WTC11 (cell line): Measurements from ENCODE around the gene ACTL8. TPM values are rescaled to one million over a fixed set of nuclear protein-coding genes. Genes with fewer than 3 reads are reported as not detected.

Experiments used
- ATAC-seq: fragments of 200-7000 bp; cut with Tn5 transposase; 2 replicates; pipeline ENCODE4 v1.10.0; 2021; ENCODE audit warnings: mild to moderate bottlenecking, moderate library complexity
- CTCF ChIA-PET: fragments of 300-600 bp; sonication (Branson Sonifier 250); formaldehyde crosslinking; loops from one replicate; lab custom pipeline; 2021; ENCODE audit warnings: antibody characterized with exemption; lab: Charles Lee
- POLR2A ChIA-PET: fragments of 350-600 bp; sonication (Branson Sonifier 250); formaldehyde crosslinking; loops from one replicate; lab custom pipeline; 2021; ENCODE audit warnings: antibody characterized with exemption; lab: Charles Lee
- DNase-seq: peaks from one replicate; pipeline ENCODE4 v3.0.0; 2021; ENCODE audit warnings: low spot score
- H3K27ac Mint-ChIP-seq: 2 replicates; pipeline ENCODE4 v1.8.0; 2021; ENCODE audit warnings: mixed read lengths
- H3K27me3 Mint-ChIP-seq: 2 replicates; pipeline ENCODE4 v1.8.0; 2021; ENCODE audit warnings: low read depth, mild to moderate bottlenecking, moderate library complexity, mixed read lengths
- H3K36me3 Mint-ChIP-seq: 2 replicates; pipeline ENCODE4 v1.8.0; 2021; ENCODE audit warnings: mixed read lengths
- H3K4me1 Mint-ChIP-seq: 2 replicates; pipeline ENCODE4 v1.8.0; 2022; ENCODE audit warnings: mixed read lengths
- H3K4me3 Mint-ChIP-seq: 2 replicates; pipeline ENCODE4 v1.8.0; 2021; ENCODE audit warnings: mild to moderate bottlenecking, moderate library complexity, mixed read lengths
- H3K9me3 Mint-ChIP-seq: 2 replicates; pipeline ENCODE4 v1.8.0; 2021; ENCODE audit warnings: mixed read lengths
- ARID4B ChIP-seq: sonication (generic); formaldehyde crosslinking; IDR thresholded peaks from 2 replicates; pipeline ENCODE4 v1.8.0; 2023; ENCODE audit warnings: missing genetic modification reagents, mild to moderate bottlenecking, borderline replicate concordance
- ATF1 ChIP-seq: sonication (generic); formaldehyde crosslinking; IDR thresholded peaks from 2 replicates; pipeline ENCODE4 v1.8.1; 2023; ENCODE audit warnings: mild to moderate bottlenecking, moderate library complexity, missing genetic modification reagents
- ATF6 ChIP-seq: sonication (generic); formaldehyde crosslinking; IDR thresholded peaks from 2 replicates; pipeline ENCODE4 v1.8.1; 2023; ENCODE audit warnings: mild to moderate bottlenecking, missing genetic modification reagents
- CREB1 ChIP-seq: sonication (generic); formaldehyde crosslinking; IDR thresholded peaks from 2 replicates; pipeline ENCODE4 v1.8.0; 2023; ENCODE audit warnings: mild to moderate bottlenecking, missing genetic modification reagents
- ELF4 ChIP-seq: sonication (generic); formaldehyde crosslinking; IDR thresholded peaks from 2 replicates; pipeline ENCODE4 v1.8.1; 2022; ENCODE audit warnings: low read depth, mild to moderate bottlenecking, moderate library complexity, missing genetic modification reagents
- ESRRA ChIP-seq: sonication (generic); formaldehyde crosslinking; IDR thresholded peaks from 2 replicates; pipeline ENCODE4 v1.8.1; 2022; ENCODE audit warnings: mild to moderate bottlenecking, missing genetic modification reagents, borderline replicate concordance
- FOXP1 ChIP-seq: sonication (generic); formaldehyde crosslinking; IDR thresholded peaks from 2 replicates; pipeline ENCODE4 v1.8.0; 2022; ENCODE audit warnings: missing genetic modification reagents, mild to moderate bottlenecking, moderate library complexity, borderline replicate concordance
- IRF2 ChIP-seq: sonication (generic); formaldehyde crosslinking; IDR thresholded peaks from 2 replicates; pipeline ENCODE4 v1.8.0; 2022; ENCODE audit warnings: low read depth, missing genetic modification reagents, borderline replicate concordance
- KAT7 ChIP-seq: sonication (generic); formaldehyde crosslinking; IDR thresholded peaks from 2 replicates; pipeline ENCODE4 v1.8.1; 2023; ENCODE audit warnings: missing genetic modification reagents, mild to moderate bottlenecking, borderline replicate concordance
- NFYB ChIP-seq: sonication (generic); formaldehyde crosslinking; conservative IDR thresholded peaks from 2 replicates; pipeline ENCODE4 v1.8.0; 2022; ENCODE audit warnings: low read depth, missing genetic modification reagents
- NR2C2 ChIP-seq: sonication (generic); formaldehyde crosslinking; IDR thresholded peaks from 2 replicates; pipeline ENCODE4 v1.8.0; 2022; ENCODE audit warnings: mild to moderate bottlenecking, missing genetic modification reagents
- RORB ChIP-seq: fragments of 250-450 bp; sonication (Bioruptor Pico); IDR thresholded peaks from 2 replicates; pipeline ENCODE4 v1.9.0; 2021; ENCODE audit warnings: mild to moderate bottlenecking
- ZNF232 ChIP-seq: sonication (generic); formaldehyde crosslinking; IDR thresholded peaks from 2 replicates; pipeline ENCODE4 v1.8.0; 2022; ENCODE audit warnings: mild to moderate bottlenecking, missing genetic modification reagents
- ZNF263 ChIP-seq: sonication (generic); formaldehyde crosslinking; IDR thresholded peaks from 2 replicates; pipeline ENCODE4 v1.8.1; 2022; ENCODE audit warnings: low read depth, mild to moderate bottlenecking, moderate library complexity, missing genetic modification reagents
- ZNF281 ChIP-seq: sonication (generic); formaldehyde crosslinking; IDR thresholded peaks from 2 replicates; pipeline ENCODE4 v1.8.0; 2023; ENCODE audit warnings: mild to moderate bottlenecking, missing genetic modification reagents
- total RNA-seq: library from RNA; stranded (reverse); gene quantifications from 3 replicates; pipeline ENCODE4 v1.2.3, GENCODE V29; 2021
- TF ChIP-seq, protein P1 (sequence below): sonication (generic); formaldehyde crosslinking; IDR thresholded peaks from 2 replicates; pipeline ENCODE4 v1.8.1; 2022; ENCODE audit warnings: mild to moderate bottlenecking, missing genetic modification reagents, moderate library complexity, borderline replicate concordance
- TF ChIP-seq, protein P2 (sequence below): sonication (generic); formaldehyde crosslinking; IDR thresholded peaks from 2 replicates; pipeline ENCODE4 v1.8.0; 2023; ENCODE audit warnings: missing genetic modification reagents
- TF ChIP-seq, protein P3 (sequence below): fragments of 250-450 bp; sonication (Bioruptor Pico); IDR thresholded peaks from 2 replicates; pipeline ENCODE4 v1.9.0; 2021; ENCODE audit warnings: mild to moderate bottlenecking
- TF ChIP-seq, protein P4 (sequence below): sonication (generic); formaldehyde crosslinking; IDR thresholded peaks from 2 replicates; pipeline ENCODE4 v1.8.1; 2022; ENCODE audit warnings: low read depth, missing genetic modification reagents, borderline replicate concordance
- TF ChIP-seq, protein P5 (sequence below): fragments of 250-450 bp; sonication (Bioruptor Pico); IDR thresholded peaks from 2 replicates; pipeline ENCODE4 v2.1.2; 2022; ENCODE audit warnings: mild to moderate bottlenecking, moderate library complexity

ACTL8 gene
- total RNA-seq, 1 experiment from 2014 or later: 1.6 TPM

DNA sequence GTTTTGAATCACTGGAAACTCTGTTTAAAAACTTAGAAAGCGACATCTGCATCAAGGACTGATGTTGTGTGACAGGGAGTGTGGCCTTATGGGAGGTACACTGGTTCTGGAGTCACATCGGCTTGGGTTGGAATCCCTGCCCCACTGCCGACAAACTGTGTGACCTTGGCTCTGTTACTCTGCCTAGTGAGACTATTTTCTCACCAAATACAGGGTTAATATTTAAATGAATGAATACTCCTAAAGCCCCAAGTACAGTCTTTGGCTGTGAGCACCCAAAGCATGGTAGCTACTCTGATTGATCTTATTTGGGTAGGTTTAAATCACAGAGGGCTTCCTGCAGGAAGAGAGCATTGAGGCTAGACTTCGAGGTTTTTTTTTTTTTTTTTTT, 102.0 kb downstream of the ACTL8 start:
- POLR2A ChIA-PET: interaction anchor here (0.6 kb wide), 1 partner anchor 14 kb away, joined by 4 read pairs; no protein-coding TSS in a partner anchor
- Mint-ChIP-seq H3K4me1 (peaks cover 7% of the 10 kb centered on the region), H3K4me3 (no peak overlapping the region), H3K27me3 (peaks cover 2% of the 10 kb centered on the region; the same call in 1 of the 2 replicates), H3K36me3 (no peaks in the 10 kb centered on the region), H3K27ac (no peak overlapping the region), H3K9me3 (peaks cover 3% of the 10 kb centered on the region; the same call in 1 of the 2 replicates)
- CTCF ChIA-PET: interaction anchor here (1.0 to 1.5 kb wide), 3 partner anchors 31 to 542 kb away, joined by 4 read pairs; no protein-coding TSS in a partner anchor
- TF ChIP-seq, protein P1, sequence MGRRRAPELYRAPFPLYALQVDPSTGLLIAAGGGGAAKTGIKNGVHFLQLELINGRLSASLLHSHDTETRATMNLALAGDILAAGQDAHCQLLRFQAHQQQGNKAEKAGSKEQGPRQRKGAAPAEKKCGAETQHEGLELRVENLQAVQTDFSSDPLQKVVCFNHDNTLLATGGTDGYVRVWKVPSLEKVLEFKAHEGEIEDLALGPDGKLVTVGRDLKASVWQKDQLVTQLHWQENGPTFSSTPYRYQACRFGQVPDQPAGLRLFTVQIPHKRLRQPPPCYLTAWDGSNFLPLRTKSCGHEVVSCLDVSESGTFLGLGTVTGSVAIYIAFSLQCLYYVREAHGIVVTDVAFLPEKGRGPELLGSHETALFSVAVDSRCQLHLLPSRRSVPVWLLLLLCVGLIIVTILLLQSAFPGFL (CRISPR knock-in tag): no peak
- no peak for TF ChIP-seq NR2C2 (CRISPR knock-in tag)
- no peak for TF ChIP-seq ATF6 (CRISPR knock-in tag)
- no peak for TF ChIP-seq IRF2
- no peak for TF ChIP-seq FOXP1
- TF ChIP-seq ZNF263 (CRISPR knock-in tag): no peak
- TF ChIP-seq, protein P2, sequence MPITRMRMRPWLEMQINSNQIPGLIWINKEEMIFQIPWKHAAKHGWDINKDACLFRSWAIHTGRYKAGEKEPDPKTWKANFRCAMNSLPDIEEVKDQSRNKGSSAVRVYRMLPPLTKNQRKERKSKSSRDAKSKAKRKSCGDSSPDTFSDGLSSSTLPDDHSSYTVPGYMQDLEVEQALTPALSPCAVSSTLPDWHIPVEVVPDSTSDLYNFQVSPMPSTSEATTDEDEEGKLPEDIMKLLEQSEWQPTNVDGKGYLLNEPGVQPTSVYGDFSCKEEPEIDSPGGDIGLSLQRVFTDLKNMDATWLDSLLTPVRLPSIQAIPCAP (CRISPR knock-in tag): no peak
- no peak for TF ChIP-seq NFYB (CRISPR knock-in tag)
- TF ChIP-seq, protein P3, sequence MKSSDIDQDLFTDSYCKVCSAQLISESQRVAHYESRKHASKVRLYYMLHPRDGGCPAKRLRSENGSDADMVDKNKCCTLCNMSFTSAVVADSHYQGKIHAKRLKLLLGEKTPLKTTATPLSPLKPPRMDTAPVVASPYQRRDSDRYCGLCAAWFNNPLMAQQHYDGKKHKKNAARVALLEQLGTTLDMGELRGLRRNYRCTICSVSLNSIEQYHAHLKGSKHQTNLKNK: no peak
- no peak for TF ChIP-seq RORB (CRISPR knock-in tag)
- TF ChIP-seq, protein P4, sequence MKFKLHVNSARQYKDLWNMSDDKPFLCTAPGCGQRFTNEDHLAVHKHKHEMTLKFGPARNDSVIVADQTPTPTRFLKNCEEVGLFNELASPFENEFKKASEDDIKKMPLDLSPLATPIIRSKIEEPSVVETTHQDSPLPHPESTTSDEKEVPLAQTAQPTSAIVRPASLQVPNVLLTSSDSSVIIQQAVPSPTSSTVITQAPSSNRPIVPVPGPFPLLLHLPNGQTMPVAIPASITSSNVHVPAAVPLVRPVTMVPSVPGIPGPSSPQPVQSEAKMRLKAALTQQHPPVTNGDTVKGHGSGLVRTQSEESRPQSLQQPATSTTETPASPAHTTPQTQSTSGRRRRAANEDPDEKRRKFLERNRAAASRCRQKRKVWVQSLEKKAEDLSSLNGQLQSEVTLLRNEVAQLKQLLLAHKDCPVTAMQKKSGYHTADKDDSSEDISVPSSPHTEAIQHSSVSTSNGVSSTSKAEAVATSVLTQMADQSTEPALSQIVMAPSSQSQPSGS (CRISPR knock-in tag): no peak
- TF ChIP-seq ARID4B (CRISPR knock-in tag): no peak
- no peak for TF ChIP-seq CREB1
- ATAC-seq (no peak), DNase-seq (no peak)

DNA sequence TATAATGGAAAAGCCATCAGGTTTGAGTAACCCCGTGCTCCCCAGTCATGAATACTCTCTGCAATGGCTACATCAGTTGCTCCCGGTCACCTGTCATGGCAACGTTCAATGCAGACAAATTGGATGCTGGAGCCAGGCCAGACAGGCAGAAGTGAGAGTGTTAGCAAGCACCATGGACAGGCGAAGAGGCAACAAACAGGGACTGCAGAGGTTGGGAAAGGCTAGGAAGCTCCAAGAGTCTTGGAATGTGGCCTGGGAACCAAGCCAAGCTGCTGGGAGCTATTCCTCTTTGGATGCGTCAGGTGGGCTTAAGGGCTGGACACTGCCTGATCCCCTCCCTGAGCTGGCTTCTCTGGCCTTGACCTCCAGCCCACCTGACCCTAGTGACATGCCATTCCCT, 102.9 kb downstream of the ACTL8 start:
- ATAC-seq: no peak
- Mint-ChIP-seq H3K9me3 (peaks cover 3% of the 10 kb centered on the region; the same call in 1 of the 2 replicates), H3K27ac (no peak overlapping the region), H3K4me1 (peaks cover 8% of the 10 kb centered on the region), H3K27me3 (peaks cover 2% of the 10 kb centered on the region; the same call in 1 of the 2 replicates), H3K36me3 (no peaks in the 10 kb centered on the region), H3K4me3 (no peak overlapping the region)
- CTCF ChIA-PET: interaction anchor here (1.0 to 1.5 kb wide), 3 partner anchors 32 to 541 kb away, joined by 4 read pairs; no protein-coding TSS in a partner anchor
- no peak for DNase-seq
- POLR2A ChIA-PET: interaction anchor here (0.6 kb wide), 1 partner anchor 13 kb away, joined by 4 read pairs; no protein-coding TSS in a partner anchor
- TF ChIP-seq ESRRA (no peak), ATF1 (no peak), ZNF232 (CRISPR knock-in tag) (no peak), ELF4 (no peak), FOXP1 (no peak), KAT7 (CRISPR knock-in tag) (no peak), ZNF281 (no peak)
- TF ChIP-seq, protein P5, sequence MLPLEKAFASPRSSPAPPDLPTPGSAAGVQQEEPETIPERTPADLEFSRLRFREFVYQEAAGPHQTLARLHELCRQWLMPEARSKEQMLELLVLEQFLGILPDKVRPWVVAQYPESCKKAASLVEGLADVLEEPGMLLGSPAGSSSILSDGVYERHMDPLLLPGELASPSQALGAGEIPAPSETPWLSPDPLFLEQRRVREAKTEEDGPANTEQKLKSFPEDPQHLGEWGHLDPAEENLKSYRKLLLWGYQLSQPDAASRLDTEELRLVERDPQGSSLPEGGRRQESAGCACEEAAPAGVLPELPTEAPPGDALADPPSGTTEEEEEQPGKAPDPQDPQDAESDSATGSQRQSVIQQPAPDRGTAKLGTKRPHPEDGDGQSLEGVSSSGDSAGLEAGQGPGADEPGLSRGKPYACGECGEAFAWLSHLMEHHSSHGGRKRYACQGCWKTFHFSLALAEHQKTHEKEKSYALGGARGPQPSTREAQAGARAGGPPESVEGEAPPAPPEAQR (CRISPR knock-in tag): no peak
